Heart right ventricle (tissue), 16 donors: ENCODE data around the gene LCORL. TPM values are rescaled to one million over a fixed set of nuclear protein-coding genes. Genes with fewer than 3 reads are reported as not detected.

Experiments
- ATAC-seq, 8 donors: fragments of 200-7000 bp; cut with Tn5 transposase; one replicate each; pipeline ENCODE4 v1.9.1; 2020; ENCODE audit warnings: mild to moderate bottlenecking in 8 of 8, moderate library complexity in 8 of 8, moderate number of reproducible peaks in 1 of 8
- DNase-seq, 2 donors: peaks; one replicate each; pipeline ENCODE4 v3.0.0-alpha.2; 2020
- H3K27ac ChIP-seq, 10 donors: fragments of 200-600 bp; sonication (generic) in 2 of 10; one replicate each; pipeline versions ENCODE4 v1.5.0 to v1.8.0; 2020 to 2022; ENCODE audit warnings: mild to moderate bottlenecking in 3 of 10
- H3K27me3 ChIP-seq, 7 donors: fragments of 200-600 bp; one replicate each; pipeline ENCODE4 v1.8.0; 2021 to 2022; ENCODE audit warnings: mild to moderate bottlenecking in 2 of 7
- H3K36me3 ChIP-seq, 9 donors: fragments of 200-600 bp; sonication (generic) in 1 of 9; one replicate each; pipeline versions ENCODE4 v1.5.0 to v1.8.0; 2020 to 2022; ENCODE audit warnings: mild to moderate bottlenecking in 2 of 9
- H3K4me1 ChIP-seq, 9 donors: fragments of 200-600 bp; sonication (generic) in 1 of 9; one replicate each; pipeline versions ENCODE4 v1.5.0 to v1.8.0; 2020 to 2022; ENCODE audit warnings: mild to moderate bottlenecking in 4 of 9
- H3K4me3 ChIP-seq, 10 donors: fragments of 200-600 bp; sonication (generic) in 2 of 10; one replicate each; pipeline versions ENCODE4 v1.5.0 to v1.8.0; 2020 to 2022; ENCODE audit warnings: mild to moderate bottlenecking in 7 of 10, moderate library complexity in 2 of 10
- H3K9me3 ChIP-seq, 11 donors: fragments of 200-600 bp in 10 of 11; sonication (generic) in 2 of 11; one replicate each; pipeline versions ENCODE4 v1.5.0 to v1.8.0; 2013 to 2022; ENCODE audit warnings: mild to moderate bottlenecking in 2 of 11, control low read depth in 1 of 11, moderate library complexity in 1 of 11
- CTCF ChIP-seq, 9 donors: fragments of 200-600 bp; sonication (generic) in 2 of 9; IDR thresholded peaks; one replicate each; pipeline versions ENCODE4 v1.5.0 to v1.8.0; 2021 to 2022; ENCODE audit warnings: antibody characterized with exemption in 9 of 9, mild to moderate bottlenecking in 5 of 9, moderate library complexity in 1 of 9
- WGBS, 2 donors: extraction: QIAGEN DNeasy Blood & Tissue Kit; methylation state at CpG; one replicate each; pipeline ENCODE4 v1.1.7; 2013; ENCODE audit warnings: inconsistent platforms in 1 of 2; 5-methylcytosine and 5-hydroxymethylcytosine counted together
- intact Hi-C, 10 donors: fragments of 100-400 bp; cut with DNase I; formaldehyde crosslinking; loops; one replicate each; pipeline versions ENCODE4 v1.11.1 to v1.14.2; 2022
- polyA plus RNA-seq, 2 donors: library from polyadenylated mRNA; stranded (reverse); fragments of 200-250 nt; gene quantifications; one replicate each; pipeline ENCODE4 v1.2.3, GENCODE V29; 2013
- total RNA-seq, 10 donors: library from RNA; stranded (reverse); fragmentation: NEBNext Ultra II Directional in 3 of 10; extraction: Animal tissue kit (Norgen Biotek cat#: 25700) in 3 of 10; gene quantifications; one replicate each; pipeline versions ENCODE4 v1.2.1 to v1.2.4, GENCODE V29; 2021 to 2023
- donor health status: Arrhythmogenic right ventricular cardiomyopathy.
- donor health status: ischemic (EF 13 %, LVEDD 7.1; RV severe dilation, severe dysfunction).
- donor health status: healthy with polysubstance abuse.
- donor health status: DM: no; HTN: yes; CAD: no.
- donor health status: DM: no; HTN: no; CAD: no.
- donor health status: ischemic (EF 25% LVEDD 6.9; RV normal size, moderate dysfunction).
- donor health status: ischemic (EF 25% LVEDD 5.7; RV mildly dilated, moderate dysfunction).
- donor health status: healthy.
- donor health status: DM: yes; HTN: yes; CAD: no.
- donor health status: Ischemic cardiomyopathy.
- donor health status: ischemic (EF 35%, LVEDD 5.7; RV mildly dilated, moderate dysfunction).
- donor health status: nonischemic (EF 11% LVEDD 7.7; RV severe dilation, severe dysfunction).
- donor health status: DM: yes; HTN: yes; CAD: no.
- donor health status: PGD.
- donor health status: ischemic (EF 29% LVEDD 5.4; RV normal size, mild dysfunction).
- donor health status: nonischemic (EF 23%, LVEDD 6.1; RV moderate dilation, normal function).

The LCORL gene
- total and polyA plus RNA-seq, 12 donors, result 1.7 to 11.1 (median 6.4) TPM

- 92 to 95% methylated on average over 1 of the region's 1 CpG for WGBS, 2 donors
- intact Hi-C loops, result no loop called here
- H3K4me3 ChIP-seq, result no peak overlapping the region
Observed at GRCh38 chr4:17981063-17981462, 40.5 kb downstream of the LCORL start.

GRCh38 chr4:17968721-17969120 is 52.8 kb downstream of the LCORL start:
- Histone ChIP-seq H3K27ac (no peak overlapping the region), H3K9me3 (no peaks in the 10 kb centered on the region), H3K4me3 (no peak overlapping the region), H3K27me3 (no peaks in the 10 kb centered on the region), H3K36me3 (no peaks in the 10 kb centered on the region), H3K4me1 (no peaks in the 10 kb centered on the region)
- no peak for TF ChIP-seq CTCF (IDR thresholded peaks at IDR 0.05)
- DNase-seq (no peak), ATAC-seq (no peak)
- intact Hi-C loops, result no loop called here

More at GRCh38 chr4:17981063-17981462, 40.5 kb downstream of the LCORL start:
- Histone ChIP-seq H3K9me3 (peaks cover 0 to 34% (median 13%) of the 10 kb centered on the region in 11 donors), H3K4me1 (no peaks in the 10 kb centered on the region), H3K36me3 (no peaks in the 10 kb centered on the region), H3K27ac (no peak overlapping the region), H3K27me3 (no peaks in the 10 kb centered on the region)
- no peak for DNase-seq
- ATAC-seq, result no peak
- no peak for TF ChIP-seq CTCF (IDR thresholded peaks at IDR 0.05)

GRCh38 chr4:17967078-17967477 is 54.5 kb downstream of the LCORL start:
- Histone ChIP-seq H3K4me1 (no peaks in the 10 kb centered on the region), H3K4me3 (no peak overlapping the region), H3K36me3 (peaks cover 0 to 4% (median 0%) of the 10 kb centered on the region in 9 donors), H3K27me3 (no peaks in the 10 kb centered on the region), H3K27ac (no peak overlapping the region), H3K9me3 (no peaks in the 10 kb centered on the region)
- WGBS, 2 donors, result 94 to 97% methylated on average over 1 of the region's 1 CpG
- DNase-seq (no peak), ATAC-seq (no peak)
- no peak for TF ChIP-seq CTCF (IDR thresholded peaks at IDR 0.05)
- intact Hi-C loops, result no loop called here

GRCh38 chr4:17966312-17966711 is 55.2 kb downstream of the LCORL start:
- H3K9me3 ChIP-seq, result no peaks in the 10 kb centered on the region
- no peak overlapping the region for H3K27ac ChIP-seq
- intact Hi-C loops, result no loop called here
- no peak for TF ChIP-seq CTCF (IDR thresholded peaks at IDR 0.05)
- no peaks in the 10 kb centered on the region for H3K27me3 ChIP-seq
- WGBS, 2 donors, result 94 to 98% methylated on average over 1 of the region's 1 CpG
- H3K36me3 ChIP-seq, result peaks cover 0 to 10% (median 0%) of the 10 kb centered on the region in 9 donors
- H3K4me1 ChIP-seq, result no peaks in the 10 kb centered on the region
- H3K4me3 ChIP-seq, result no peak overlapping the region
- DNase-seq (no peak), ATAC-seq (no peak)
